ENCODE data around the gene FGF3. TPM values are rescaled to one million over a fixed set of nuclear protein-coding genes. Genes with fewer than 3 reads are reported as not detected.

Gene FGF3
- total and polyA plus RNA-seq, 10 donors = not detected

DNA sequence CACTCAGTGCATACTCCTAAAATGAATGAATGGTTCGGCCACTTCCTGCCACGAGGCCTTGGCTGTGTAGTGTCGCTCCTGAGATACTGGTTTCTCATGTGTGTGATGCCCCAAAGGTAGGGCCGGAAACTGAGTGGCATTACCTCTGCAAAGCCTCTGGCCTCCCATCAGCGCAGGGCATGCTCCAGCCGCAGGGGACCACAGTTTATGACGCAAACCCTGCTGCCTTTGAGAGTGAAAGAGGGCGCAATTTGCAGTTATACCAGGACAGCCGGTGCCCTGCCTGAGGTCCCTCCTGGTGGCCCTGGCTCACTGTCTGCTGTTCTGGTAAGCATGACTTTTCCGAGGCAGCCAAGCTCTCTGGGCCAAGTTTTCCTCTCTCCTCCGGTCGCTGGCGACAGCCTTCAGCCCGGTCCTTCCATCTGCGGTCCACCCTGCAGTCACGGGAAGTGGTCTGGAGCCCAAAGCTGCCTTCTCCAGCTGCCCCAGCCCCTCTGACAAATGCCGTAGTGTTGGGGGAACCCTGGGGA is 2.4 kb upstream of the FGF3 start:
- intact Hi-C loops (cut with DNase I; ENCODE audit: low total_unique reads) = no loop called here

DNA sequence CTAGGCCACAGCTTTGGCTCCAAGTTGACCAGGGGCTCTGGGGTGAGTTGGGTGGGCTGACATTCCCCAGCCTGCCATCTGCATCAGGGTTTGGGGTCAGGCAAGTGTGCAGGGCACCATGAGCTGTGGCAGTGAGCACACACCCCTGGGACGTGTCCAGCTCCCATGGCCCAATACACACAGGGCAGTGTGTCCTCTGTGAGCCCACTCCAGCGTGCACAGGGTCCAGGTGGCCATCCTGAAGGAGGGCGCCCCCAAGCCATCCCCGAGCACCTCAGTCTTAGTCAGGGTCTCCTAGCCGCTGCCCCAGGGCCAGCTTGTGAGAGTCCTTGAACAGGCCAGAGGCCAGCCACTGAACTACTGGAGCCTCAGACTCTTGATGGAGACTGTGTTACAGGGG is 1.2 kb upstream of the FGF3 start:
- H3K27me3 ChIP-seq (replicated peaks in 1 of 7) = peaks cover 0 to 99% (median 56%) of the 10 kb centered on the region in 7 donors

More for the DNA sequence above, 2.4 kb upstream of the FGF3 start:
- Histone ChIP-seq H3K4me3 (no peak overlapping the region), H3K27ac (no peak overlapping the region), H3K27me3 (replicated peaks in 1 of 7) (peaks cover 0 to 99% (median 45%) of the 10 kb centered on the region in 7 donors), H3K4me1 (peaks cover 0 to 23% (median 10%) of the 10 kb centered on the region in 6 donors), H3K36me3 (no peaks in the 10 kb centered on the region), H3K9me3 (no peaks in the 10 kb centered on the region)
- DNase-seq = no peak
- no peak for TF ChIP-seq POLR2A (IDR thresholded peaks at IDR 0.05)
- TF ChIP-seq POLR2AphosphoS5 (IDR thresholded peaks at IDR 0.05) = no peak
- no peak for TF ChIP-seq CTCF (IDR thresholded peaks at IDR 0.05 in 8 of 11, conservative IDR thresholded peaks at IDR 0.05 in 3 of 11)
- 62 to 81% (median 71%) methylated on average over 14 to 17 of the region's 17 CpGs for WGBS, 5 donors

GRCh38 chr11:69819541-69820070 is 390 bp upstream of the FGF3 start:
- Histone ChIP-seq H3K36me3 (no peaks in the 10 kb centered on the region), H3K9me3 (no peaks in the 10 kb centered on the region), H3K4me3 (no peak overlapping the region), H3K27me3 (replicated peaks in 1 of 7) (peaks cover 0 to 99% (median 59%) of the 10 kb centered on the region in 7 donors), H3K27ac (no peak overlapping the region), H3K4me1 (peaks cover 0 to 26% (median 10%) of the 10 kb centered on the region in 6 donors)
- 4 to 9% (median 5%) methylated on average over 19 to 40 of the region's 40 CpGs for WGBS, 5 donors
- intact Hi-C loops (cut with DNase I; ENCODE audit: low total_unique reads) = no loop called here
- DNase-seq = no peak
- TF ChIP-seq CTCF (IDR thresholded peaks at IDR 0.05 in 8 of 11, conservative IDR thresholded peaks at IDR 0.05 in 3 of 11) (no peak), POLR2A (IDR thresholded peaks at IDR 0.05) (no peak), POLR2AphosphoS5 (IDR thresholded peaks at IDR 0.05) (no peak)

More for the DNA sequence above, 1.2 kb upstream of the FGF3 start:
- WGBS, 5 donors = 71 to 86% (median 76%) methylated on average over 5 of the region's 5 CpGs
- TF ChIP-seq POLR2AphosphoS5 (IDR thresholded peaks at IDR 0.05) = no peak
- H3K4me1 ChIP-seq = peaks cover 0 to 26% (median 10%) of the 10 kb centered on the region in 6 donors
- H3K4me3 ChIP-seq = no peak overlapping the region
- no peak overlapping the region for H3K27ac ChIP-seq
- no peaks in the 10 kb centered on the region for H3K9me3 ChIP-seq
- H3K36me3 ChIP-seq = no peaks in the 10 kb centered on the region
- intact Hi-C loops (cut with DNase I; ENCODE audit: low total_unique reads) = no loop called here
- no peak for DNase-seq

DNA sequence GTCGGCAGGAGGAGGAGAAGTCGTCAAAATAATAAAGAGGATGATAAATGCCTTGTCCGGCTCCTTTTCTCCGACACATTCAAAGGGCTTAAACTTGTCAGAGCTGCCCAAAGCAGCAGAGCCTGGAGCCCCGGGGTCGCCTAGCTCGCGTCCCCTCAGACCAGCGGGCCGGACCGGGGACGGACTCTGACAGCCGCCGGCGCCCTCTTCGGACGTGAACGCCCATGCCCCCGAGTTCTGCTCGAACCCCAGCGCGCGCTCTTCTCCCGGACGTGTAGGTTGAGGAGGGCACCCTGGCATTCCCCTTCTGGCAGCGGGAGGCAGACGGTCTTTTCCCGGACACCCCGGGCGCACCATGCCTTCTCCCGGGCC is 999 bp downstream of the FGF3 start:
- Histone ChIP-seq H3K9me3 (no peaks in the 10 kb centered on the region), H3K27me3 (replicated peaks in 1 of 7) (peaks cover 0 to 96% (median 64%) of the 10 kb centered on the region in 7 donors), H3K4me3 (no peak overlapping the region), H3K4me1 (peaks cover 0 to 26% (median 10%) of the 10 kb centered on the region in 6 donors), H3K27ac (no peak overlapping the region), H3K36me3 (no peaks in the 10 kb centered on the region)
- DNase-seq = no peak
- intact Hi-C loops (cut with DNase I; ENCODE audit: low total_unique reads) = no loop called here
- TF ChIP-seq POLR2AphosphoS5 (IDR thresholded peaks at IDR 0.05) (no peak), CTCF (IDR thresholded peaks at IDR 0.05 in 8 of 11, conservative IDR thresholded peaks at IDR 0.05 in 3 of 11) (no peak), POLR2A (IDR thresholded peaks at IDR 0.05) (no peak)
- WGBS, 5 donors = 2 to 4% (median 4%) methylated on average over 6 to 31 of the region's 31 CpGs

All from spleen (tissue), 11 donors.